LNCaP clone FGC (cell line): ENCODE measurements around the gene PPM1M.

ENCODE experiments used
- DNase-seq: peaks from one replicate; pipeline ENCODE4 v3.0.0-alpha.2; 2011; ENCODE audit warnings: low read depth
- H3K4me3 ChIP-seq: 2 replicates; pipeline ENCODE4 v1.5.1; 2011; ENCODE audit warnings: mild to moderate bottlenecking, low read depth, low read length, control low read depth
- CTCF ChIP-seq: IDR thresholded peaks from 2 replicates; pipeline ENCODE4 v1.5.1; 2012; ENCODE audit warnings: mild to moderate bottlenecking; ENCODE audit not compliant: control insufficient read depth, insufficient read depth; ENCODE audit errors: extremely low read depth

Gene PPM1M

GRCh38 chr3:52256622-52257021, 11.1 kb downstream of the PPM1M start:
- no peak overlapping the region for H3K4me3 ChIP-seq
- no peak for DNase-seq
- no peak for TF ChIP-seq CTCF

GRCh38 chr3:52257911-52258310, 12.4 kb downstream of the PPM1M start:
- no peak for DNase-seq
- TF ChIP-seq CTCF: no peak
- H3K4me3 ChIP-seq: no peak overlapping the region

GRCh38 chr3:52259035-52259434, 13.5 kb downstream of the PPM1M start:
- no peak for TF ChIP-seq CTCF
- no peak overlapping the region for H3K4me3 ChIP-seq
- DNase-seq: no peak

- DNase-seq: no peak
- TF ChIP-seq CTCF: no peak
- H3K4me3 ChIP-seq: no peak overlapping the region
These were observed 13.9 kb downstream of the PPM1M start for GRCh38 chr3:52259448-52259847.

- DNase-seq: no peak
- TF ChIP-seq CTCF: no peak
- H3K4me3 ChIP-seq: no peak overlapping the region
These were observed 16.9 kb downstream of the PPM1M start for GRCh38 chr3:52262447-52262846.

GRCh38 chr3:52265387-52265786, 19.8 kb downstream of the PPM1M start:
- peak; percentile 71 for DNase-seq
- H3K4me3 ChIP-seq: no peak overlapping the region
- peak; percentile 22; the same call in 1 of the 2 replicates for TF ChIP-seq CTCF

- H3K4me3 ChIP-seq: no peak overlapping the region
- no peak for TF ChIP-seq CTCF
- no peak for DNase-seq
These were observed 22.5 kb downstream of the PPM1M start for GRCh38 chr3:52268036-52268435.
